ENCODE measurements around the gene TMEM213.
"Not testable (repeated sequence)": the region's sequence is repeated elsewhere in the genome, so short reads cannot be mapped to it uniquely, and the experiment has no call there.

Gene TMEM213

GRCh38 chr7:138797715-138798320 lies at the start of gene TMEM213, which contains the start of gene ATP6V0A4:
TMEM213 (plus strand) TSS chr7:138797994; CDS start chr7:138798105, 111 bp downstream.
ATP6V0A4 (minus strand) TSS chr7:138798196; CDS start chr7:138771247, 26,949 bp downstream.
- DNase-seq: no peak

GRCh38 chr7:138748666-138749065 lies 49.1 kb upstream of the TMEM213 start:
- DNase-seq: no peak

GRCh38 chr7:138749960-138750359 lies 47.8 kb upstream of the TMEM213 start:
- DNase-seq: no peak

- DNase-seq: no peak
Measured at GRCh38 chr7:138750473-138750872, 47.3 kb upstream of the TMEM213 start.

GRCh38 chr7:138750901-138751464 lies 46.8 kb upstream of the TMEM213 start:
- no peak for DNase-seq

GRCh38 chr7:138752518-138753149 lies 45.2 kb upstream of the TMEM213 start:
- DNase-seq: no peak

GRCh38 chr7:138753150-138753518 lies 44.7 kb upstream of the TMEM213 start:
- DNase-seq: no peak

- DNase-seq: no peak
Measured at GRCh38 chr7:138753610-138754009, 44.2 kb upstream of the TMEM213 start.

- DNase-seq: no peak
Measured at GRCh38 chr7:138755331-138755747, 42.5 kb upstream of the TMEM213 start.

- no peak for DNase-seq
Measured at GRCh38 chr7:138755842-138756590, 41.8 kb upstream of the TMEM213 start.

- DNase-seq: no peak
Measured at GRCh38 chr7:138756591-138757242, 41.1 kb upstream of the TMEM213 start.

- DNase-seq: no peak
Measured at GRCh38 chr7:138768241-138768640, 29.6 kb upstream of the TMEM213 start.

GRCh38 chr7:138770904-138771303 lies 26.9 kb upstream of the TMEM213 start:
- DNase-seq: no peak

- DNase-seq: no peak
Measured at GRCh38 chr7:138773176-138773575, 24.6 kb upstream of the TMEM213 start.

GRCh38 chr7:138773817-138774216 lies 24.0 kb upstream of the TMEM213 start:
- no peak for DNase-seq

- no peak for DNase-seq
Measured at GRCh38 chr7:138776166-138776833, 21.5 kb upstream of the TMEM213 start.

- DNase-seq: no peak
Measured at GRCh38 chr7:138781004-138781403, 16.8 kb upstream of the TMEM213 start.

GRCh38 chr7:138784692-138785091 lies 13.1 kb upstream of the TMEM213 start:
- DNase-seq: no peak

GRCh38 chr7:138785587-138786437 lies 12.0 kb upstream of the TMEM213 start:
- DNase-seq: no peak

- DNase-seq: no peak
Measured at GRCh38 chr7:138796038-138796615, 1.7 kb upstream of the TMEM213 start.

GRCh38 chr7:138797046-138797445 lies 748 bp upstream of the TMEM213 start:
- DNase-seq: not testable (repeated sequence)

Measured in NCI-H748 treated with DMSO at 0.1 percent for 48 hours (cell line).